HEK293 (cell line): ENCODE measurements around the gene KIZ.

Experiments
- EGR2 ChIP-seq: fragments of 450-650 bp; formaldehyde crosslinking; IDR thresholded peaks from 2 replicates; pipeline ENCODE4 v1.5.1; 2016; ENCODE audit warnings: low read depth, missing biosample characterization, missing genetic modification characterization
- PRDM10 ChIP-seq: fragments of 450-650 bp; formaldehyde crosslinking; IDR thresholded peaks from 2 replicates; pipeline ENCODE4 v1.5.1; 2016; ENCODE audit warnings: missing biosample characterization, missing genetic modification characterization
- REST ChIP-seq: fragments of 450-650 bp; formaldehyde crosslinking; IDR thresholded peaks from 2 replicates; pipeline ENCODE4 v1.5.1; 2016; ENCODE audit warnings: missing biosample characterization, missing genetic modification characterization
- ZBTB10 ChIP-seq: fragments of 450-650 bp; formaldehyde crosslinking; IDR thresholded peaks from 2 replicates; pipeline ENCODE4 v1.5.1; 2016; ENCODE audit warnings: missing biosample characterization, missing genetic modification characterization

- TF ChIP-seq ZBTB10, result no peak
- TF ChIP-seq REST, result no peak
- no peak for TF ChIP-seq EGR2 (tag by site-specific recombination)
- no peak for TF ChIP-seq PRDM10 (tag by site-specific recombination)
Observed at GRCh38 chr20:21206584-21206983, 80.7 kb downstream of the KIZ start.
